GM12875 (cell line): Measurements from ENCODE around the gene C9orf85.

Source experiments
- H3K4me3 ChIP-seq: one replicate; pipeline ENCODE4 v1.5.1; 2011; ENCODE audit warnings: low read depth, low read length, control low read depth
- CTCF ChIP-seq: IDR thresholded peaks from 2 replicates; pipeline ENCODE4 v1.5.1; 2011; ENCODE audit warnings: low read depth, mild to moderate bottlenecking, control low read depth, inconsistent platforms, low read length, moderate library complexity, borderline replicate concordance; ENCODE audit not compliant: insufficient read depth

C9orf85 gene

GRCh38 chr9:71968541-71969090 is 57.2 kb downstream of the C9orf85 start:
- no peak for TF ChIP-seq CTCF

GRCh38 chr9:71975833-71976232 is 64.4 kb downstream of the C9orf85 start:
- no peak overlapping the region for H3K4me3 ChIP-seq
- no peak for TF ChIP-seq CTCF

More at GRCh38 chr9:71968541-71969090, 57.2 kb downstream of the C9orf85 start:
- H3K4me3 ChIP-seq: no peak overlapping the region

DNA sequence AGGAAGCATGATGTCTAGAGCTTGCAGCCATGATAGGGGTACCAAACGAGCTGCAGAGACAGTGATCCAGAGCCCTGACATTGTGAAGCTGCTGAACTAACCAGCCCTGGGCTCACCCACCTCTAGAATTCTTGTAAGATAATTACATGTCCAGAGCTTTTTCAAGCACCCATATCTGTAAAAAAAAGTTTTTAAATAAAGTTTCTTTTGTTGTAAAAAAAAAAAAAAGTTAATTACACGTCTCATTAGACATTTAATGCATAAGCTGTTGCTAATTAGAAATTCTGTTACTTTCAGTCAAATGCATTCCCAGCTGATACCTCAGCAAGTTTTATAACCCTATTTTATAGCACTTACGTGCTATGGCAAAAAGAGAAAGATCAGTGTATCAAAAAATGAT is 65.6 kb downstream of the C9orf85 start:
- no peak overlapping the region for H3K4me3 ChIP-seq
- TF ChIP-seq CTCF: no peak

GRCh38 chr9:71980266-71981190 is 69.1 kb downstream of the C9orf85 start:
- TF ChIP-seq CTCF: no peak
- H3K4me3 ChIP-seq: no peak overlapping the region

- no peak overlapping the region for H3K4me3 ChIP-seq
- TF ChIP-seq CTCF: no peak
Observed at GRCh38 chr9:71981944-71982343, 70.5 kb downstream of the C9orf85 start.

- no peak overlapping the region for H3K4me3 ChIP-seq
- TF ChIP-seq CTCF: no peak
Observed at GRCh38 chr9:71984403-71984802, 73.0 kb downstream of the C9orf85 start.
